ENCODE measurements around the gene GIMD1. TPM values are rescaled to one million over a fixed set of nuclear protein-coding genes. Genes with fewer than 3 reads are reported as not detected.
"Not testable (repeated sequence)": the region's sequence is repeated elsewhere in the genome, so short reads cannot be mapped to it uniquely, and the experiment has no call there.

The GIMD1 gene
- total RNA-seq: not detected

GRCh38 chr4:106368678-106369077 lies at the start of gene GIMD1:
Gene GIMD1, minus strand, starts transcription at chr4:106368778. Its CDS starts 1,343 bp downstream, at chr4:106367435.
- H3K9me3 Mint-ChIP-seq: no peaks in the 10 kb centered on the region
- peaks cover 12% of the 10 kb centered on the region for H3K27me3 Mint-ChIP-seq
- H3K4me3 Mint-ChIP-seq: no peak within 1 kb of the TSS
- H3K27ac Mint-ChIP-seq: no peak within 1 kb of the TSS
- intact Hi-C loops (cut with micrococcal nuclease): loop anchor here (1.0 kb wide), 2 partner anchors 134 to 530 kb away; no protein-coding TSS in a partner anchor
- no peaks in the 10 kb centered on the region for H3K36me3 Mint-ChIP-seq
- DNase-seq: no peak
- H3K4me1 Mint-ChIP-seq (ENCODE audit: low read depth): no peaks in the 10 kb centered on the region
- POLR2A ChIA-PET: no interaction called here
- CTCF ChIA-PET: no interaction called here

- no peak for DNase-seq
- Mint-ChIP-seq H3K27ac (no peak overlapping the region), H3K4me3 (no peak overlapping the region), H3K9me3 (no peaks in the 10 kb centered on the region), H3K36me3 (no peaks in the 10 kb centered on the region), H3K27me3 (peaks cover 6% of the 10 kb centered on the region), H3K4me1 (ENCODE audit: low read depth) (no peaks in the 10 kb centered on the region)
- intact Hi-C loops (cut with micrococcal nuclease): no loop called here
- ChIA-PET CTCF (no interaction called here), POLR2A (no interaction called here)
Observed at GRCh38 chr4:106414366-106414765, 45.8 kb upstream of the GIMD1 start.

GRCh38 chr4:106409901-106410889 lies 41.6 kb upstream of the GIMD1 start:
- POLR2A ChIA-PET: no interaction called here

GRCh38 chr4:106408004-106408403 lies 39.4 kb upstream of the GIMD1 start:
- not testable (repeated sequence) for H3K36me3 Mint-ChIP-seq

More at GRCh38 chr4:106409901-106410889, 41.6 kb upstream of the GIMD1 start:
- Mint-ChIP-seq H3K9me3 (no peaks in the 10 kb centered on the region), H3K4me3 (no peak overlapping the region), H3K4me1 (ENCODE audit: low read depth) (no peaks in the 10 kb centered on the region), H3K27ac (no peak overlapping the region), H3K36me3 (no peaks in the 10 kb centered on the region), H3K27me3 (peaks cover 6% of the 10 kb centered on the region)
- intact Hi-C loops (cut with micrococcal nuclease): no loop called here
- DNase-seq: no peak
- CTCF ChIA-PET: no interaction called here

GRCh38 chr4:106401157-106401556 lies 32.6 kb upstream of the GIMD1 start:
- Mint-ChIP-seq H3K4me3 (no peak overlapping the region), H3K27me3 (no peaks in the 10 kb centered on the region), H3K4me1 (ENCODE audit: low read depth) (no peaks in the 10 kb centered on the region), H3K27ac (no peak overlapping the region), H3K36me3 (peaks cover 3% of the 10 kb centered on the region), H3K9me3 (peaks cover 18% of the 10 kb centered on the region)
- intact Hi-C loops (cut with micrococcal nuclease): no loop called here
- no peak for DNase-seq
- CTCF ChIA-PET: interaction anchor here (0.6 kb wide), 1 partner anchor 120 kb away, joined by 3 read pairs; no protein-coding TSS in a partner anchor
- POLR2A ChIA-PET: no interaction called here

More at GRCh38 chr4:106408004-106408403, 39.4 kb upstream of the GIMD1 start:
- H3K27me3 Mint-ChIP-seq; DNase-seq; H3K4me1 Mint-ChIP-seq (ENCODE audit: low read depth); H3K27ac Mint-ChIP-seq; intact Hi-C loops (cut with micrococcal nuclease); CTCF ChIA-PET; POLR2A ChIA-PET; H3K4me3 Mint-ChIP-seq; H3K9me3 Mint-ChIP-seq: not testable (repeated sequence)

GRCh38 chr4:106398898-106399297 lies 30.3 kb upstream of the GIMD1 start:
- intact Hi-C loops (cut with micrococcal nuclease); H3K27me3 Mint-ChIP-seq; H3K36me3 Mint-ChIP-seq; DNase-seq; H3K4me1 Mint-ChIP-seq (ENCODE audit: low read depth); H3K4me3 Mint-ChIP-seq; POLR2A ChIA-PET; H3K27ac Mint-ChIP-seq: not testable (repeated sequence)
- CTCF ChIA-PET: interaction anchor here (0.6 kb wide), 1 partner anchor 1124 kb away, joined by 3 read pairs; no protein-coding TSS in a partner anchor
- peaks cover 30% of the 10 kb centered on the region for H3K9me3 Mint-ChIP-seq

- H3K4me1 Mint-ChIP-seq (ENCODE audit: low read depth): no peaks in the 10 kb centered on the region
- no peak overlapping the region for H3K4me3 Mint-ChIP-seq
- CTCF ChIA-PET: no interaction called here
- POLR2A ChIA-PET: no interaction called here
- no peak for DNase-seq
- H3K36me3 Mint-ChIP-seq: peaks cover 3% of the 10 kb centered on the region
- peaks cover 28% of the 10 kb centered on the region for H3K9me3 Mint-ChIP-seq
- no peak overlapping the region for H3K27ac Mint-ChIP-seq
- intact Hi-C loops (cut with micrococcal nuclease): no loop called here
- no peaks in the 10 kb centered on the region for H3K27me3 Mint-ChIP-seq
Observed at GRCh38 chr4:106395582-106395981, 27.0 kb upstream of the GIMD1 start.

- DNase-seq: no peak
- Mint-ChIP-seq H3K4me1 (ENCODE audit: low read depth) (no peaks in the 10 kb centered on the region), H3K9me3 (no peaks in the 10 kb centered on the region), H3K27me3 (peaks cover 5% of the 10 kb centered on the region), H3K4me3 (no peak overlapping the region), H3K36me3 (no peaks in the 10 kb centered on the region), H3K27ac (no peak overlapping the region)
- CTCF ChIA-PET: interaction anchor here (0.6 kb wide), 1 partner anchor 16 kb away, joined by 3 read pairs; no protein-coding TSS in a partner anchor
- POLR2A ChIA-PET: no interaction called here
- intact Hi-C loops (cut with micrococcal nuclease): no loop called here
Observed at GRCh38 chr4:106385853-106386393, 17.3 kb upstream of the GIMD1 start.

- H3K4me1 Mint-ChIP-seq (ENCODE audit: low read depth): no peaks in the 10 kb centered on the region
- POLR2A ChIA-PET: no interaction called here
Observed at GRCh38 chr4:106384878-106385277, 16.3 kb upstream of the GIMD1 start.

GRCh38 chr4:106380179-106380578 lies 11.6 kb upstream of the GIMD1 start:
- H3K4me1 Mint-ChIP-seq (ENCODE audit: low read depth): no peaks in the 10 kb centered on the region
- H3K9me3 Mint-ChIP-seq: no peaks in the 10 kb centered on the region
- intact Hi-C loops (cut with micrococcal nuclease): no loop called here
- H3K4me3 Mint-ChIP-seq: no peak overlapping the region
- H3K27me3 Mint-ChIP-seq: peaks cover 4% of the 10 kb centered on the region
- DNase-seq: no peak
- no peaks in the 10 kb centered on the region for H3K36me3 Mint-ChIP-seq
- ChIA-PET POLR2A (no interaction called here), CTCF (no interaction called here)
- no peak overlapping the region for H3K27ac Mint-ChIP-seq

More at GRCh38 chr4:106384878-106385277, 16.3 kb upstream of the GIMD1 start:
- no peaks in the 10 kb centered on the region for H3K36me3 Mint-ChIP-seq
- H3K27ac Mint-ChIP-seq: no peak overlapping the region
- peaks cover 5% of the 10 kb centered on the region for H3K27me3 Mint-ChIP-seq
- no peak for DNase-seq
- CTCF ChIA-PET: interaction anchor here (0.7 to 2.3 kb wide), 2 partner anchors 15 to 131 kb away, joined by 3 to 8 read pairs; no protein-coding TSS in a partner anchor
- H3K9me3 Mint-ChIP-seq: no peaks in the 10 kb centered on the region
- no peak overlapping the region for H3K4me3 Mint-ChIP-seq
- intact Hi-C loops (cut with micrococcal nuclease): no loop called here

- CTCF ChIA-PET: no interaction called here
- POLR2A ChIA-PET: no interaction called here
- Mint-ChIP-seq H3K4me3 (no peak overlapping the region), H3K4me1 (ENCODE audit: low read depth) (no peaks in the 10 kb centered on the region), H3K27ac (no peak overlapping the region), H3K27me3 (peaks cover 13% of the 10 kb centered on the region), H3K9me3 (no peaks in the 10 kb centered on the region), H3K36me3 (no peaks in the 10 kb centered on the region)
- DNase-seq: no peak
- intact Hi-C loops (cut with micrococcal nuclease): no loop called here
Observed at GRCh38 chr4:106373026-106373425, 4.4 kb upstream of the GIMD1 start.

- CTCF ChIA-PET: interaction anchor here (2.1 kb wide), 1 partner anchor 132 kb away, joined by 8 read pairs; no protein-coding TSS in a partner anchor
- H3K27ac Mint-ChIP-seq: no peak overlapping the region
Observed at GRCh38 chr4:106371161-106371560, 2.6 kb upstream of the GIMD1 start.

More at GRCh38 chr4:106371161-106371560, 2.6 kb upstream of the GIMD1 start:
- intact Hi-C loops (cut with micrococcal nuclease): no loop called here
- H3K4me1 Mint-ChIP-seq (ENCODE audit: low read depth): no peaks in the 10 kb centered on the region
- H3K36me3 Mint-ChIP-seq: no peaks in the 10 kb centered on the region
- peaks cover 18% of the 10 kb centered on the region for H3K27me3 Mint-ChIP-seq
- DNase-seq: no peak
- H3K4me3 Mint-ChIP-seq: no peak overlapping the region
- no peaks in the 10 kb centered on the region for H3K9me3 Mint-ChIP-seq
- POLR2A ChIA-PET: no interaction called here

All from activated CD4-positive, alpha-beta memory T cell treated with anti-CD3 and anti-CD28 coated beads for 36 hours (primary cell).